ENCODE data around the gene RDH13. TPM values are rescaled to one million over a fixed set of nuclear protein-coding genes. Genes with fewer than 3 reads are reported as not detected.
A peak's percentile ranks its signal among the peaks of the same experiment; 100 is the strongest.
"Not testable (repeated sequence)": the region's sequence is repeated elsewhere in the genome, so short reads cannot be mapped to it uniquely, and the experiment has no call there.

Gene RDH13
- total RNA-seq (10 to 100 TPM; 12.4 to 35.8 (median 21.6) TPM), total RNA-seq (4.1 to 36.2 (median 11.5) reads per million in 29 experiments)
- total RNA-seq (2013): 15.4 TPM

- peaks cover 17% of the 10 kb centered on the region for H3K36me3 Mint-ChIP-seq
- peaks cover 15 to 26% (median 22%) of the 10 kb centered on the region in 3 donors for H3K4me1 Mint-ChIP-seq
- DNase-seq (peak; percentile 90 to 100 (median 98)), ATAC-seq (replicated peaks in 1 of 4) (peak; percentile 98 to 99 (median 99))
- POLR2A ChIA-PET: interaction anchor here in 1 of 2 donors (1.0 kb wide), 1 partner anchor 614 kb away, joined by 3 read pairs; no protein-coding TSS in a partner anchor
- H3K27ac Mint-ChIP-seq: peak within 1 kb of the TSS; percentile 27 to 44
- peaks cover 0 to 30% of the 10 kb centered on the region in 2 experiments for H3K27me3 ChIP-seq (replicated peaks in 1 of 2; ENCODE audit: control insufficient read depth in 2 of 2, extremely low read depth in 1 of 2, insufficient read depth in 2 of 2, low read length in 1 of 2)
- H3K4me3 Mint-ChIP-seq: peak within 1 kb of the TSS; percentile 77 to 82 (median 80)
- no peak within 1 kb of the TSS for H3K27ac ChIP-seq (ENCODE audit: low read length)
- peaks cover 20 to 23% of the 10 kb centered on the region in 2 donors for H3K27me3 Mint-ChIP-seq
- H3K4me1 ChIP-seq (ENCODE audit: control insufficient read depth in 1 of 2, extremely low read depth in 1 of 2, insufficient read depth in 2 of 2, low read length in 2 of 2): peaks cover 0 to 20% of the 10 kb centered on the region in 2 experiments
- H3K9me3 Mint-ChIP-seq: no peaks in the 10 kb centered on the region
- CTCF ChIA-PET: interaction anchor here (0.5 to 1.1 kb wide), 4 partner anchors 8 to 584 kb away, joined by 3 to 5 read pairs (median 4); no protein-coding TSS in a partner anchor
- H3K9me3 ChIP-seq: no peaks in the 10 kb centered on the region
- peaks cover 3 to 11% of the 10 kb centered on the region in 2 donors for H3K36me3 ChIP-seq (ENCODE audit: control insufficient read depth in 2 of 2, extremely low read depth in 1 of 2, insufficient read depth in 1 of 2, low read length in 1 of 2)
- WGBS (ENCODE audit: insufficient coverage): under 1% methylated on average over 59 of the region's 70 CpGs
- H3K4me3 ChIP-seq (ENCODE audit: control insufficient read depth in 1 of 2, extremely low read depth in 1 of 2, low read length in 1 of 2): peak within 1 kb of the TSS; percentile 53 to 62
Measured at GRCh38 chr19:55062735-55063491, at the start of gene RDH13. Gene RDH13, minus strand, starts transcription at chr19:55063148. Its CDS starts 116 bp downstream, at chr19:55063032.

GRCh38 chr19:55112246-55112776 lies 49.4 kb upstream of the RDH13 start:
- ChIA-PET CTCF (no interaction called here), POLR2A (no interaction called here)
- no peak overlapping the region for H3K4me3 ChIP-seq (ENCODE audit: control insufficient read depth in 1 of 2, extremely low read depth in 1 of 2, low read length in 1 of 2)
- no peaks in the 10 kb centered on the region for H3K27me3 Mint-ChIP-seq
- H3K4me1 Mint-ChIP-seq: peaks cover 16 to 33% (median 24%) of the 10 kb centered on the region in 3 donors
- no peak overlapping the region for H3K4me3 Mint-ChIP-seq
- peaks cover 10 to 11% of the 10 kb centered on the region in 2 donors for H3K36me3 ChIP-seq (ENCODE audit: control insufficient read depth in 2 of 2, extremely low read depth in 1 of 2, insufficient read depth in 1 of 2, low read length in 1 of 2)
- DNase-seq (no peak), ATAC-seq (replicated peaks in 1 of 4) (no peak)
- WGBS (ENCODE audit: insufficient coverage): 86% methylated on average over 13 of the region's 25 CpGs
- H3K4me1 ChIP-seq (ENCODE audit: control insufficient read depth in 1 of 2, extremely low read depth in 1 of 2, insufficient read depth in 2 of 2, low read length in 2 of 2): peaks cover 9 to 33% of the 10 kb centered on the region in 2 experiments
- no peaks in the 10 kb centered on the region for H3K9me3 Mint-ChIP-seq
- no peaks in the 10 kb centered on the region for H3K27me3 ChIP-seq (replicated peaks in 1 of 2; ENCODE audit: control insufficient read depth in 2 of 2, extremely low read depth in 1 of 2, insufficient read depth in 2 of 2, low read length in 1 of 2)
- peaks cover 16% of the 10 kb centered on the region for H3K36me3 Mint-ChIP-seq
- H3K27ac ChIP-seq (ENCODE audit: low read length): no peak overlapping the region
- no peak overlapping the region for H3K27ac Mint-ChIP-seq
- no peaks in the 10 kb centered on the region for H3K9me3 ChIP-seq

- H3K27me3 ChIP-seq (replicated peaks in 1 of 2; ENCODE audit: control insufficient read depth in 2 of 2, extremely low read depth in 1 of 2, insufficient read depth in 2 of 2, low read length in 1 of 2): no peaks in the 10 kb centered on the region
- peaks cover 23% of the 10 kb centered on the region for H3K36me3 Mint-ChIP-seq
- H3K9me3 ChIP-seq: no peaks in the 10 kb centered on the region
- H3K4me1 Mint-ChIP-seq: peaks cover 16 to 28% (median 23%) of the 10 kb centered on the region in 3 donors
- ChIA-PET CTCF (no interaction called here), POLR2A (no interaction called here)
- peaks cover 7 to 26% of the 10 kb centered on the region in 2 experiments for H3K4me1 ChIP-seq (ENCODE audit: control insufficient read depth in 1 of 2, extremely low read depth in 1 of 2, insufficient read depth in 2 of 2, low read length in 2 of 2)
- peaks cover 10 to 11% of the 10 kb centered on the region in 2 donors for H3K36me3 ChIP-seq (ENCODE audit: control insufficient read depth in 2 of 2, extremely low read depth in 1 of 2, insufficient read depth in 1 of 2, low read length in 1 of 2)
- H3K27ac Mint-ChIP-seq: no peak overlapping the region
- H3K9me3 Mint-ChIP-seq: no peaks in the 10 kb centered on the region
- H3K4me3 ChIP-seq (ENCODE audit: control insufficient read depth in 1 of 2, extremely low read depth in 1 of 2, low read length in 1 of 2): no peak overlapping the region
- H3K27ac ChIP-seq (ENCODE audit: low read length): no peak overlapping the region
- H3K4me3 Mint-ChIP-seq: no peak overlapping the region
- WGBS (ENCODE audit: insufficient coverage): 97% methylated on average over 18 of the region's 21 CpGs
- no peaks in the 10 kb centered on the region for H3K27me3 Mint-ChIP-seq
- DNase-seq (no peak), ATAC-seq (replicated peaks in 1 of 4) (no peak)
Measured at GRCh38 chr19:55111238-55111831, 48.4 kb upstream of the RDH13 start.

- WGBS (ENCODE audit: insufficient coverage): 96% methylated on average over 18 of the region's 20 CpGs
- Mint-ChIP-seq H3K27me3 (no peaks in the 10 kb centered on the region), H3K4me3 (no peak overlapping the region), H3K4me1 (peaks cover 1 to 11% (median 7%) of the 10 kb centered on the region in 3 donors), H3K27ac (no peak overlapping the region), H3K9me3 (no peaks in the 10 kb centered on the region), H3K36me3 (peaks cover 29% of the 10 kb centered on the region)
- DNase-seq (no peak), ATAC-seq (replicated peaks in 1 of 4) (no peak)
- H3K27me3 ChIP-seq (replicated peaks in 1 of 2; ENCODE audit: control insufficient read depth in 2 of 2, extremely low read depth in 1 of 2, insufficient read depth in 2 of 2, low read length in 1 of 2): no peaks in the 10 kb centered on the region
- H3K36me3 ChIP-seq (ENCODE audit: control insufficient read depth in 2 of 2, extremely low read depth in 1 of 2, insufficient read depth in 1 of 2, low read length in 1 of 2): peaks cover 11 to 15% of the 10 kb centered on the region in 2 donors
- H3K4me1 ChIP-seq (ENCODE audit: control insufficient read depth in 1 of 2, extremely low read depth in 1 of 2, insufficient read depth in 2 of 2, low read length in 2 of 2): peaks cover 0 to 12% of the 10 kb centered on the region in 2 experiments
- H3K9me3 ChIP-seq: no peaks in the 10 kb centered on the region
- H3K27ac ChIP-seq (ENCODE audit: low read length): no peak overlapping the region
- no peak overlapping the region for H3K4me3 ChIP-seq (ENCODE audit: control insufficient read depth in 1 of 2, extremely low read depth in 1 of 2, low read length in 1 of 2)
- ChIA-PET POLR2A (interaction anchor here in 1 of 2 donors (0.5 kb wide), 1 partner anchor 11 kb away, joined by 3 read pairs; no protein-coding TSS in a partner anchor), CTCF (no interaction called here)
Measured at GRCh38 chr19:55109527-55110291, 46.8 kb upstream of the RDH13 start.

- POLR2A ChIA-PET: interaction anchor here in 1 of 2 donors (0.9 kb wide), 1 partner anchor 232 kb away, joined by 3 read pairs; the partner anchor contains the start of gene KMT5C
Measured at GRCh38 chr19:55107252-55107651, 44.3 kb upstream of the RDH13 start.

More at GRCh38 chr19:55107252-55107651, 44.3 kb upstream of the RDH13 start:
- H3K36me3 Mint-ChIP-seq: peaks cover 42% of the 10 kb centered on the region
- peaks cover 8 to 21% of the 10 kb centered on the region in 2 donors for H3K36me3 ChIP-seq (ENCODE audit: control insufficient read depth in 2 of 2, extremely low read depth in 1 of 2, insufficient read depth in 1 of 2, low read length in 1 of 2)
- H3K4me1 ChIP-seq (ENCODE audit: control insufficient read depth in 1 of 2, extremely low read depth in 1 of 2, insufficient read depth in 2 of 2, low read length in 2 of 2); H3K4me1 Mint-ChIP-seq; H3K27ac Mint-ChIP-seq; H3K27me3 Mint-ChIP-seq; H3K27ac ChIP-seq (ENCODE audit: low read length); H3K9me3 Mint-ChIP-seq; CTCF ChIA-PET; H3K4me3 ChIP-seq (ENCODE audit: control insufficient read depth in 1 of 2, extremely low read depth in 1 of 2, low read length in 1 of 2); H3K27me3 ChIP-seq (replicated peaks in 1 of 2; ENCODE audit: control insufficient read depth in 2 of 2, extremely low read depth in 1 of 2, insufficient read depth in 2 of 2, low read length in 1 of 2); DNase-seq; H3K9me3 ChIP-seq; H3K4me3 Mint-ChIP-seq; ATAC-seq (replicated peaks in 1 of 4): not testable (repeated sequence)
- 100% methylated on average over 2 of the region's 3 CpGs for WGBS (ENCODE audit: insufficient coverage)
